B cell (primary cell): ENCODE data around the gene CTDNEP1. TPM values are rescaled to one million over a fixed set of nuclear protein-coding genes. Genes with fewer than 3 reads are reported as not detected.

Source experiments
- ATAC-seq: fragments of 200-7000 bp; cut with Tn5 transposase; one replicate; pipeline ENCODE4 v1.10.0; 2021; ENCODE audit warnings: low read depth, mild to moderate bottlenecking, moderate number of reproducible peaks, moderate library complexity
- CTCF ChIA-PET: fragments of 350-600 bp; sonication (Branson Sonifier 250); formaldehyde crosslinking; loops from one replicate; lab custom pipeline; 2021; ENCODE audit warnings: antibody characterized with exemption, inconsistent platforms; lab: Charles Lee
- POLR2A ChIA-PET: fragments of 350-600 bp; sonication (Branson Sonifier 250); formaldehyde crosslinking; loops from one replicate; lab custom pipeline; 2021; ENCODE audit warnings: antibody characterized with exemption; lab: Charles Lee
- DNase-seq: peaks from one replicate; pipeline ENCODE4 v3.0.0; 2013
- H2AFZ ChIP-seq: 2 replicates; pipeline ENCODE4 v1.6.1; 2012; ENCODE audit warnings: mild to moderate bottlenecking, low read depth, low read length; ENCODE audit not compliant: insufficient read depth, poor library complexity, severe bottlenecking
- H3K27ac ChIP-seq, 2 donors: 1 replicate in 1 of 2; 2 replicates in 1 of 2; pipeline ENCODE4 v1.5.1; 2012 to 2013; ENCODE audit warnings: low read length in 2 of 2, mild to moderate bottlenecking in 2 of 2, moderate library complexity in 1 of 2
- H3K27me3 ChIP-seq, 4 experiments: fragments of 200-600 bp in 1 of 4; sonication (generic) in 1 of 4; replicated peaks in 1 of 4; 1 replicate in 2 of 4; 2 replicates in 2 of 4; pipeline versions ENCODE4 v1.6.1 to v1.7.0; 2013 to 2016; ENCODE audit warnings: low read length in 3 of 4, mild to moderate bottlenecking in 2 of 4, mixed read lengths in 1 of 4, moderate library complexity in 1 of 4; ENCODE audit not compliant: insufficient read depth in 4 of 4, control insufficient read depth in 3 of 4; ENCODE audit errors: control extremely low read depth in 1 of 4
- H3K36me3 ChIP-seq, 2 experiments: replicated peaks in 1 of 2; 1 replicate in 1 of 2; 2 replicates in 1 of 2; pipeline versions ENCODE4 v1.6.1 to v1.7.1; 2013; ENCODE audit warnings: low read length in 1 of 2; ENCODE audit not compliant: insufficient read depth in 2 of 2, control insufficient read depth in 1 of 2; ENCODE audit errors: control extremely low read depth in 1 of 2, extremely low read depth in 1 of 2
- H3K4me1 ChIP-seq, 2 donors: fragments of 200-600 bp in 1 of 2; sonication (generic) in 1 of 2; 1 replicate in 1 of 2; 2 replicates in 1 of 2; pipeline versions ENCODE4 v1.5.1 to v1.6.1; 2013 to 2017; ENCODE audit warnings: low read length in 2 of 2; ENCODE audit not compliant: control insufficient read depth in 2 of 2, insufficient read depth in 2 of 2
- H3K4me2 ChIP-seq: replicated peaks from 2 replicates; pipeline ENCODE3; 2012; ENCODE audit warnings: mild to moderate bottlenecking, low read depth, low read length; ENCODE audit not compliant: poor library complexity, severe bottlenecking
- H3K4me3 ChIP-seq, 5 experiments: fragments of 200-600 bp in 1 of 5; sonication (generic) in 1 of 5; 1 replicate in 3 of 5; 2 replicates in 2 of 5; pipeline versions ENCODE4 v1.5.1 to v1.7.0; 2011 to 2016; ENCODE audit warnings: low read length in 4 of 5, mild to moderate bottlenecking in 4 of 5, low read depth in 2 of 5, control low read depth in 1 of 5, moderate library complexity in 1 of 5; ENCODE audit not compliant: insufficient read depth in 1 of 5; ENCODE audit errors: control extremely low read depth in 1 of 5, extremely low read depth in 1 of 5
- H3K79me2 ChIP-seq: fragments of 200-600 bp; sonication (generic); one replicate; pipeline ENCODE4 v1.6.0; 2016; ENCODE audit warnings: low read length; ENCODE audit not compliant: control insufficient read depth, insufficient read depth
- H3K9ac ChIP-seq: fragments of 200-600 bp; sonication (generic); 2 replicates; pipeline ENCODE4 v1.6.1; 2017; ENCODE audit warnings: mild to moderate bottlenecking, low read length, moderate library complexity
- H3K9me3 ChIP-seq, 3 donors: one replicate each; pipeline versions ENCODE4 v1.6.1 to v1.7.1; 2013; ENCODE audit warnings: low read length in 2 of 3; ENCODE audit not compliant: control insufficient read depth in 2 of 3, insufficient read depth in 1 of 3; ENCODE audit errors: control extremely low read depth in 1 of 3
- H4K20me1 ChIP-seq: 2 replicates; pipeline ENCODE4 v1.6.0; 2012; ENCODE audit warnings: mild to moderate bottlenecking, low read length; ENCODE audit not compliant: insufficient read depth, control insufficient read depth, poor library complexity, severe bottlenecking
- H3K27ac Mint-ChIP-seq: one replicate; pipeline ENCODE4 v1.8.0; 2021; ENCODE audit warnings: mixed read lengths
- H3K27me3 Mint-ChIP-seq: one replicate; pipeline ENCODE4 v1.8.0; 2021; ENCODE audit warnings: mixed read lengths
- H3K4me1 Mint-ChIP-seq: one replicate; pipeline ENCODE4 v1.8.0; 2021; ENCODE audit warnings: mixed read lengths
- H3K4me3 Mint-ChIP-seq: one replicate; pipeline ENCODE4 v1.8.0; 2021; ENCODE audit warnings: mixed read lengths
- H3K9me3 Mint-ChIP-seq: one replicate; pipeline ENCODE4 v1.8.0; 2022; ENCODE audit warnings: mixed read lengths; ENCODE audit not compliant: insufficient read depth
- CTCF ChIP-seq: fragments of 200-600 bp; IDR thresholded peaks from one replicate; pipeline ENCODE4 v1.8.0; 2022; ENCODE audit warnings: antibody characterized with exemption, mild to moderate bottlenecking
- EZH2 ChIP-seq: IDR thresholded peaks from 2 replicates; pipeline ENCODE4 v1.6.1; 2012; ENCODE audit warnings: borderline replicate concordance, low read depth, mild to moderate bottlenecking, moderate library complexity, low read length; ENCODE audit not compliant: insufficient read depth, poor library complexity, severe bottlenecking
- WGBS: methylation state at CpG from one replicate; pipeline ENCODE4 v1.1.5; 2013; ENCODE audit warnings: missing lambda C conversion rate; ENCODE audit not compliant: insufficient coverage; 5-methylcytosine and 5-hydroxymethylcytosine counted together
- intact Hi-C: fragments of 100-400 bp; cut with micrococcal nuclease; formaldehyde crosslinking; loops from one replicate; pipeline ENCODE4 v1.10.0; 2022
- polyA plus RNA-seq: library from polyadenylated mRNA; depleted of rRNA; stranded (reverse); fragments of >200 nt; gene quantifications from 2 replicates; pipeline ENCODE4 v1.2.3, GENCODE V29; 2012
- total RNA-seq, 2 donors: library from RNA; stranded (reverse); fragments of 120-200 nt in 1 of 2; gene quantifications; 1 replicate in 1 of 2; 2 replicates in 1 of 2; pipeline versions ENCODE4 v1.2.3 to v1.2.4, GENCODE V29; 2013 to 2022

The CTDNEP1 gene
- total and polyA plus RNA-seq, 2 donors (not counting 1 experiment from before 2014, with no cell fraction given), result 125 to 162 TPM

- Mint-ChIP-seq H3K4me1 (peaks cover 20% of the 10 kb centered on the region), H3K27ac (peak overlapping the region; percentile 15), H3K27me3 (peaks cover 37% of the 10 kb centered on the region), H3K9me3 (no peaks in the 10 kb centered on the region), H3K4me3 (peak overlapping the region; percentile 19)
- Histone ChIP-seq H3K27ac (no peak overlapping the region), H3K27me3 (peaks cover 0 to 54% (median 13%) of the 10 kb centered on the region in 4 experiments), H3K9ac (no peak overlapping the region), H3K4me1 (peaks cover 20 to 31% of the 10 kb centered on the region in 2 donors), H4K20me1 (no peaks in the 10 kb centered on the region), H3K36me3 (no peaks in the 10 kb centered on the region), H3K9me3 (peaks cover 0 to 18% (median 0%) of the 10 kb centered on the region in 3 donors), H3K4me2 (no peak overlapping the region), H3K79me2 (no peaks in the 10 kb centered on the region), H3K4me3 (no peak overlapping the region), H2AFZ (no peak overlapping the region)
- ATAC-seq, result no peak
- CTCF ChIA-PET, result interaction anchor here (0.6 to 10.9 kb wide), 6 partner anchors 10 to 237 kb away, joined by 3 to 115 read pairs (median 4); no protein-coding TSS in a partner anchor
- no peak for DNase-seq
- intact Hi-C loops, result no loop called here
- POLR2A ChIA-PET, result interaction anchor here (0.6 to 1.8 kb wide), 2 partner anchors 13 to 196 kb away, joined by 3 to 4 read pairs; partner anchors contain the start of gene ZBTB4
- TF ChIP-seq CTCF, result no peak
- TF ChIP-seq EZH2, result no peak
- 86% methylated on average over 10 of the region's 18 CpGs for WGBS
These were observed 32.1 kb upstream of the CTDNEP1 start for GRCh38 chr17:7283471-7284216.
